ENCODE results near the gene TNPO3.

DNA sequence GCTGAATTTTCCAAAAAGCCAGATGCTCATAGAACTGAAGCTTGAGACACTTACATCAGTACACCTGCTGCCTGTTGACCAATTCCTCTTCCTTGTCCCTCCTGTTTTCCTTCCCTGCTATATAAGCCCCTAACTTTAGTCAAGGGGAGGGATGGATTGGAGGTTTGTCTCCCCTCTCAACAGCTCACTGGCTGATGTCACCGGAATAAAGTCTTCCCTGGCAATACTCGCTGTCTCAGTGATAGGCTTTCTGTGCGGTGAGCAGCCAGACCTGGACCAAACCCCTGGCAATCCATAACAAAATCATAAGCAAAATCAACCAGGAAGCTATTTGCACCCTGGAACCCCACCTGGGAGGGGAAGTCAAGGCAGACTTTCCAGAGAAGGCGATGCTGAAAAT, 118.1 kb downstream of the TNPO3 start:
- TF ChIP-seq, protein P1, sequence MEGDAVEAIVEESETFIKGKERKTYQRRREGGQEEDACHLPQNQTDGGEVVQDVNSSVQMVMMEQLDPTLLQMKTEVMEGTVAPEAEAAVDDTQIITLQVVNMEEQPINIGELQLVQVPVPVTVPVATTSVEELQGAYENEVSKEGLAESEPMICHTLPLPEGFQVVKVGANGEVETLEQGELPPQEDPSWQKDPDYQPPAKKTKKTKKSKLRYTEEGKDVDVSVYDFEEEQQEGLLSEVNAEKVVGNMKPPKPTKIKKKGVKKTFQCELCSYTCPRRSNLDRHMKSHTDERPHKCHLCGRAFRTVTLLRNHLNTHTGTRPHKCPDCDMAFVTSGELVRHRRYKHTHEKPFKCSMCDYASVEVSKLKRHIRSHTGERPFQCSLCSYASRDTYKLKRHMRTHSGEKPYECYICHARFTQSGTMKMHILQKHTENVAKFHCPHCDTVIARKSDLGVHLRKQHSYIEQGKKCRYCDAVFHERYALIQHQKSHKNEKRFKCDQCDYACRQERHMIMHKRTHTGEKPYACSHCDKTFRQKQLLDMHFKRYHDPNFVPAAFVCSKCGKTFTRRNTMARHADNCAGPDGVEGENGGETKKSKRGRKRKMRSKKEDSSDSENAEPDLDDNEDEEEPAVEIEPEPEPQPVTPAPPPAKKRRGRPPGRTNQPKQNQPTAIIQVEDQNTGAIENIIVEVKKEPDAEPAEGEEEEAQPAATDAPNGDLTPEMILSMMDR (IDR thresholded peaks at IDR 0.05): no peak
- TF ChIP-seq POLR2A (IDR thresholded peaks at IDR 0.05): no peak
- no peak for TF ChIP-seq POLR2AphosphoS5 (IDR thresholded peaks at IDR 0.05)
- no peak for TF ChIP-seq EP300 (IDR thresholded peaks at IDR 0.05)

All from upper lobe of left lung (tissue), 4 donors.